ENCODE data around the gene THBS3. TPM values are rescaled to one million over a fixed set of nuclear protein-coding genes. Genes with fewer than 3 reads are reported as not detected.

Gene THBS3
- total and polyA plus RNA-seq, 9 of the 15 experiments (the other 6 are each of a cell fraction or from before 2014, with no cell fraction given) = 0.59 to 8.3 (median 3.2) TPM

GRCh38 chr1:155219592-155220031 lies 11.9 kb upstream of the THBS3 start (continued):
- TF ChIP-seq TEAD4 (IDR thresholded peaks at IDR 0.05; ENCODE audit: low read length) = no peak
- TF ChIP-seq TEAD4 (CRISPR knock-in tag; IDR thresholded peaks at IDR 0.05; ENCODE audit: borderline replicate concordance) = no peak
- peak; percentile 61; the same call in 1 of the 2 replicates for TF ChIP-seq NR2C1 (IDR thresholded peaks at IDR 0.05)
- TF ChIP-seq NR2C1 (tag; IDR thresholded peaks at IDR 0.05) = peak; percentile 44; the same call in 1 of the 2 replicates
- no peak for TF ChIP-seq EWSR1 (IDR thresholded peaks at IDR 0.05; ENCODE audit: borderline replicate concordance, low read depth, partially characterized antibody)
- TF ChIP-seq ATF3 (IDR thresholded peaks at IDR 0.05) = peak; percentile 9; the same call in 1 of the 2 replicates
- no peak for TF ChIP-seq ATF3 (CRISPR knock-in tag; conservative IDR thresholded peaks at IDR 0.05)
- TF ChIP-seq RAD51 (IDR thresholded peaks at IDR 0.05; ENCODE audit: borderline replicate concordance, low read depth) = peak; percentile 96
- peak; percentile 21; the same call in 1 of the 2 replicates for TF ChIP-seq SMAD4 (CRISPR knock-in tag; conservative IDR thresholded peaks at IDR 0.05)
- no peak for TF ChIP-seq MYNN (IDR thresholded peaks at IDR 0.05)
- TF ChIP-seq MYNN (CRISPR knock-in tag; IDR thresholded peaks at IDR 0.05) = no peak
- no peak for TF ChIP-seq CREB1 (IDR thresholded peaks at IDR 0.05)
- TF ChIP-seq CREB1 (CRISPR knock-in tag; IDR thresholded peaks at IDR 0.05) = no peak
- TF ChIP-seq EHMT2 (IDR thresholded peaks at IDR 0.05) = no peak
